ENCODE measurements around the gene FOXJ3.

GRCh38 chr1:42143896-42144710 lies 190.9 kb downstream of the FOXJ3 start:
- TF ChIP-seq CTCF (IDR thresholded peaks at IDR 0.05; ENCODE audit: low read depth, low read length, poor library complexity, severe bottlenecking): no peak
- TF ChIP-seq EZH2phosphoT487 (IDR thresholded peaks at IDR 0.05; ENCODE audit: borderline replicate concordance, low read length): no peak

All from DOHH2 (cell line).